B cell (primary cell): ENCODE data around the gene AKT2. TPM values are rescaled to one million over a fixed set of nuclear protein-coding genes. Genes with fewer than 3 reads are reported as not detected.

Source experiments
- ATAC-seq: fragments of 200-7000 bp; cut with Tn5 transposase; one replicate; pipeline ENCODE4 v1.10.0; 2021; ENCODE audit warnings: low read depth, mild to moderate bottlenecking, moderate number of reproducible peaks, moderate library complexity
- CTCF ChIA-PET: fragments of 350-600 bp; sonication (Branson Sonifier 250); formaldehyde crosslinking; loops from one replicate; lab custom pipeline; 2021; ENCODE audit warnings: antibody characterized with exemption, inconsistent platforms; lab: Charles Lee
- POLR2A ChIA-PET: fragments of 350-600 bp; sonication (Branson Sonifier 250); formaldehyde crosslinking; loops from one replicate; lab custom pipeline; 2021; ENCODE audit warnings: antibody characterized with exemption; lab: Charles Lee
- DNase-seq: peaks from one replicate; pipeline ENCODE4 v3.0.0; 2013
- H2AFZ ChIP-seq: 2 replicates; pipeline ENCODE4 v1.6.1; 2012; ENCODE audit warnings: mild to moderate bottlenecking, low read depth, low read length; ENCODE audit not compliant: insufficient read depth, poor library complexity, severe bottlenecking
- H3K27ac ChIP-seq, 2 donors: 1 replicate in 1 of 2; 2 replicates in 1 of 2; pipeline ENCODE4 v1.5.1; 2012 to 2013; ENCODE audit warnings: low read length in 2 of 2, mild to moderate bottlenecking in 2 of 2, moderate library complexity in 1 of 2
- H3K27me3 ChIP-seq, 4 experiments: fragments of 200-600 bp in 1 of 4; sonication (generic) in 1 of 4; replicated peaks in 1 of 4; 1 replicate in 2 of 4; 2 replicates in 2 of 4; pipeline versions ENCODE4 v1.6.1 to v1.7.0; 2013 to 2016; ENCODE audit warnings: low read length in 3 of 4, mild to moderate bottlenecking in 2 of 4, mixed read lengths in 1 of 4, moderate library complexity in 1 of 4; ENCODE audit not compliant: insufficient read depth in 4 of 4, control insufficient read depth in 3 of 4; ENCODE audit errors: control extremely low read depth in 1 of 4
- H3K36me3 ChIP-seq, 2 experiments: replicated peaks in 1 of 2; 1 replicate in 1 of 2; 2 replicates in 1 of 2; pipeline versions ENCODE4 v1.6.1 to v1.7.1; 2013; ENCODE audit warnings: low read length in 1 of 2; ENCODE audit not compliant: insufficient read depth in 2 of 2, control insufficient read depth in 1 of 2; ENCODE audit errors: control extremely low read depth in 1 of 2, extremely low read depth in 1 of 2
- H3K4me1 ChIP-seq, 2 donors: fragments of 200-600 bp in 1 of 2; sonication (generic) in 1 of 2; 1 replicate in 1 of 2; 2 replicates in 1 of 2; pipeline versions ENCODE4 v1.5.1 to v1.6.1; 2013 to 2017; ENCODE audit warnings: low read length in 2 of 2; ENCODE audit not compliant: control insufficient read depth in 2 of 2, insufficient read depth in 2 of 2
- H3K4me2 ChIP-seq: replicated peaks from 2 replicates; pipeline ENCODE3; 2012; ENCODE audit warnings: mild to moderate bottlenecking, low read depth, low read length; ENCODE audit not compliant: poor library complexity, severe bottlenecking
- H3K4me3 ChIP-seq, 5 experiments: fragments of 200-600 bp in 1 of 5; sonication (generic) in 1 of 5; 1 replicate in 3 of 5; 2 replicates in 2 of 5; pipeline versions ENCODE4 v1.5.1 to v1.7.0; 2011 to 2016; ENCODE audit warnings: low read length in 4 of 5, mild to moderate bottlenecking in 4 of 5, low read depth in 2 of 5, control low read depth in 1 of 5, moderate library complexity in 1 of 5; ENCODE audit not compliant: insufficient read depth in 1 of 5; ENCODE audit errors: control extremely low read depth in 1 of 5, extremely low read depth in 1 of 5
- H3K79me2 ChIP-seq: fragments of 200-600 bp; sonication (generic); one replicate; pipeline ENCODE4 v1.6.0; 2016; ENCODE audit warnings: low read length; ENCODE audit not compliant: control insufficient read depth, insufficient read depth
- H3K9ac ChIP-seq: fragments of 200-600 bp; sonication (generic); 2 replicates; pipeline ENCODE4 v1.6.1; 2017; ENCODE audit warnings: mild to moderate bottlenecking, low read length, moderate library complexity
- H3K9me3 ChIP-seq, 3 donors: one replicate each; pipeline versions ENCODE4 v1.6.1 to v1.7.1; 2013; ENCODE audit warnings: low read length in 2 of 3; ENCODE audit not compliant: control insufficient read depth in 2 of 3, insufficient read depth in 1 of 3; ENCODE audit errors: control extremely low read depth in 1 of 3
- H4K20me1 ChIP-seq: 2 replicates; pipeline ENCODE4 v1.6.0; 2012; ENCODE audit warnings: mild to moderate bottlenecking, low read length; ENCODE audit not compliant: insufficient read depth, control insufficient read depth, poor library complexity, severe bottlenecking
- H3K27ac Mint-ChIP-seq: one replicate; pipeline ENCODE4 v1.8.0; 2021; ENCODE audit warnings: mixed read lengths
- H3K27me3 Mint-ChIP-seq: one replicate; pipeline ENCODE4 v1.8.0; 2021; ENCODE audit warnings: mixed read lengths
- H3K4me1 Mint-ChIP-seq: one replicate; pipeline ENCODE4 v1.8.0; 2021; ENCODE audit warnings: mixed read lengths
- H3K4me3 Mint-ChIP-seq: one replicate; pipeline ENCODE4 v1.8.0; 2021; ENCODE audit warnings: mixed read lengths
- H3K9me3 Mint-ChIP-seq: one replicate; pipeline ENCODE4 v1.8.0; 2022; ENCODE audit warnings: mixed read lengths; ENCODE audit not compliant: insufficient read depth
- CTCF ChIP-seq: fragments of 200-600 bp; IDR thresholded peaks from one replicate; pipeline ENCODE4 v1.8.0; 2022; ENCODE audit warnings: antibody characterized with exemption, mild to moderate bottlenecking
- EZH2 ChIP-seq: IDR thresholded peaks from 2 replicates; pipeline ENCODE4 v1.6.1; 2012; ENCODE audit warnings: borderline replicate concordance, low read depth, mild to moderate bottlenecking, moderate library complexity, low read length; ENCODE audit not compliant: insufficient read depth, poor library complexity, severe bottlenecking
- WGBS: methylation state at CpG from one replicate; pipeline ENCODE4 v1.1.5; 2013; ENCODE audit warnings: missing lambda C conversion rate; ENCODE audit not compliant: insufficient coverage; 5-methylcytosine and 5-hydroxymethylcytosine counted together
- intact Hi-C: fragments of 100-400 bp; cut with micrococcal nuclease; formaldehyde crosslinking; loops from one replicate; pipeline ENCODE4 v1.10.0; 2022
- polyA plus RNA-seq: library from polyadenylated mRNA; depleted of rRNA; stranded (reverse); fragments of >200 nt; gene quantifications from 2 replicates; pipeline ENCODE4 v1.2.3, GENCODE V29; 2012
- total RNA-seq, 2 donors: library from RNA; stranded (reverse); fragments of 120-200 nt in 1 of 2; gene quantifications; 1 replicate in 1 of 2; 2 replicates in 1 of 2; pipeline versions ENCODE4 v1.2.3 to v1.2.4, GENCODE V29; 2013 to 2022

Gene AKT2
- total and polyA plus RNA-seq, 2 donors (not counting 1 experiment from before 2014, with no cell fraction given) = 195 to 243 TPM

GRCh38 chr19:40286235-40286970 lies 1.3 kb upstream of the AKT2 start:
- no peaks in the 10 kb centered on the region for H3K9me3 Mint-ChIP-seq
- H3K9ac ChIP-seq = peak overlapping the region; percentile 55
- peak overlapping the region; percentile 76 for H3K4me2 ChIP-seq
- no peaks in the 10 kb centered on the region for H3K36me3 ChIP-seq
- H3K4me3 ChIP-seq = peak overlapping the region in 3 of 5 experiments; percentile 50 to 80 (median 68)
- CTCF ChIA-PET = interaction anchor here (0.7 to 4.6 kb wide), 3 partner anchors 19 to 1249 kb away, joined by 3 to 32 read pairs (median 3); partner anchors contain the start of gene SERTAD1
- no peaks in the 10 kb centered on the region for H4K20me1 ChIP-seq
- WGBS = 95% methylated on average over 12 of the region's 16 CpGs
- H3K27me3 Mint-ChIP-seq = no peaks in the 10 kb centered on the region
- peaks cover 36% of the 10 kb centered on the region for H3K79me2 ChIP-seq
- no peak for ATAC-seq
- H3K9me3 ChIP-seq = no peaks in the 10 kb centered on the region
- POLR2A ChIA-PET = interaction anchor here (0.9 to 1.9 kb wide), 6 partner anchors 19 to 319 kb away, joined by 3 to 11 read pairs (median 4); partner anchors contain the start of genes BLVRB, C19orf47 and PLD3
- H3K27ac ChIP-seq = peak overlapping the region; percentile 99 to 100
- peak overlapping the region; percentile 11 for H2AFZ ChIP-seq
- peaks cover 47% of the 10 kb centered on the region for H3K4me1 Mint-ChIP-seq
- peak overlapping the region; percentile 87 for H3K4me3 Mint-ChIP-seq
- peak overlapping the region; percentile 65 for H3K27ac Mint-ChIP-seq
- H3K4me1 ChIP-seq = peaks cover 34 to 46% of the 10 kb centered on the region in 2 donors
- DNase-seq = no peak
- intact Hi-C loops = loop anchor here (5.0 to 10.0 kb wide), 2 partner anchors 181 to 978 kb away; partner anchors contain the start of genes BLVRB, HNRNPUL1 and SPTBN4
- H3K27me3 ChIP-seq = no peaks in the 10 kb centered on the region
- no peak for TF ChIP-seq EZH2
- TF ChIP-seq CTCF = no peak
